ENCODE data around the gene MRPS7. TPM values are rescaled to one million over a fixed set of nuclear protein-coding genes. Genes with fewer than 3 reads are reported as not detected.

MRPS7 gene
- total and polyA plus RNA-seq, 2 donors (not counting 3 experiments of a cell fraction or from before 2014, with no cell fraction given): 79.8 to 82.8 TPM

DNA sequence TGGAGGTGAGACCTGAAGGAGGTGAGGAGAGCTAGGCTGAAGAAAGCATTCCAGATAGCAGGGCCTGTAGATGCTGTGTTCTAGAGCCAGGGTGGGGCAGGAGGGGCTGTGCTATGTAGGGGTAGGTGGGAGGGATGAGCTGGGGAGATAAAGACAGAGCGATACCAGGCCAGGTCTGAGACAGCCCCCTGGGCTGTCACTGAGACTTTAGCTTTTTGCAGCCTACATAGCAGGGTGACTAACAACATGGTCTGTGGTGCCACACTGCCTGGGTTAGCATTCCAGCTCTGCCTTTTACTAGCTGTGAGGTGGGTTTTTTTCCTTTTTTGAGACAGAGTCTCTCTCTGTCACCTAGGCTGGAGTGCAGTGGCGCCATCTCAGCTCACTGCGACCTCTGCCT, 41.9 kb upstream of the MRPS7 start:
- BruUV-seq (replicated peaks): no TSS peak
- Histone ChIP-seq H3K9me3 (replicated peaks; ENCODE audit: control insufficient read depth, insufficient read depth, low read length) (no peaks in the 10 kb centered on the region), H3K27me3 (ENCODE audit: control insufficient read depth in 2 of 2, insufficient read depth in 2 of 2, low read length in 2 of 2) (no peaks in the 10 kb centered on the region), H3K9ac (replicated peaks; ENCODE audit: extremely low read depth, insufficient read depth, low read length) (no peak overlapping the region), H3K9me1 (replicated peaks; ENCODE audit: control insufficient read depth, extremely low read depth, insufficient read depth, low read length) (no peaks in the 10 kb centered on the region), H3K36me3 (ENCODE audit: control insufficient read depth in 2 of 2, extremely low read depth in 1 of 2, insufficient read depth in 2 of 2, low read length in 2 of 2) (peaks cover 12 to 33% of the 10 kb centered on the region in 2 experiments), H4K20me1 (replicated peaks; ENCODE audit: control insufficient read depth, extremely low read depth, insufficient read depth, low read length) (no peaks in the 10 kb centered on the region), H3K4me1 (ENCODE audit: control insufficient read depth, extremely low read depth, insufficient read depth, low read length) (no peaks in the 10 kb centered on the region), H3K4me3 (replicated peaks in 1 of 3; ENCODE audit: insufficient read depth in 1 of 3, low read depth in 1 of 3, low read length in 3 of 3) (no peak overlapping the region), H3K27ac (ENCODE audit: insufficient read depth, low read depth, low read length) (no peak overlapping the region), H3K79me2 (ENCODE audit: control insufficient read depth, insufficient read depth, low read length) (no peaks in the 10 kb centered on the region), H2AFZ (ENCODE audit: low read depth, low read length) (no peak overlapping the region), H3K4me2 (ENCODE audit: insufficient read depth, low read length) (no peak overlapping the region)
- intact Hi-C loops (cut with micrococcal nuclease): no loop called here
- dilution Hi-C loops (cut with MboI; ENCODE audit: extremely low pct_ligation_motif_present, low sequenced_read_pairs): no loop called here
- CTCF ChIA-PET: interaction anchor here (1.4 kb wide), 1 partner anchor 19 kb away, joined by 3 read pairs; no protein-coding TSS in a partner anchor
- TF ChIP-seq FOS (IDR thresholded peaks at IDR 0.05; ENCODE audit: borderline replicate concordance, insufficient read depth, low read length) (no peak), MYC (IDR thresholded peaks at IDR 0.05; ENCODE audit: low read depth, low read length) (no peak), POLR2A (IDR thresholded peaks at IDR 0.05; ENCODE audit: low read depth, low read length) (no peak), JUN (IDR thresholded peaks at IDR 0.05; ENCODE audit: borderline replicate concordance, insufficient read depth, insufficient read length, low read depth) (no peak)
- TF ChIP-seq, protein P1, sequence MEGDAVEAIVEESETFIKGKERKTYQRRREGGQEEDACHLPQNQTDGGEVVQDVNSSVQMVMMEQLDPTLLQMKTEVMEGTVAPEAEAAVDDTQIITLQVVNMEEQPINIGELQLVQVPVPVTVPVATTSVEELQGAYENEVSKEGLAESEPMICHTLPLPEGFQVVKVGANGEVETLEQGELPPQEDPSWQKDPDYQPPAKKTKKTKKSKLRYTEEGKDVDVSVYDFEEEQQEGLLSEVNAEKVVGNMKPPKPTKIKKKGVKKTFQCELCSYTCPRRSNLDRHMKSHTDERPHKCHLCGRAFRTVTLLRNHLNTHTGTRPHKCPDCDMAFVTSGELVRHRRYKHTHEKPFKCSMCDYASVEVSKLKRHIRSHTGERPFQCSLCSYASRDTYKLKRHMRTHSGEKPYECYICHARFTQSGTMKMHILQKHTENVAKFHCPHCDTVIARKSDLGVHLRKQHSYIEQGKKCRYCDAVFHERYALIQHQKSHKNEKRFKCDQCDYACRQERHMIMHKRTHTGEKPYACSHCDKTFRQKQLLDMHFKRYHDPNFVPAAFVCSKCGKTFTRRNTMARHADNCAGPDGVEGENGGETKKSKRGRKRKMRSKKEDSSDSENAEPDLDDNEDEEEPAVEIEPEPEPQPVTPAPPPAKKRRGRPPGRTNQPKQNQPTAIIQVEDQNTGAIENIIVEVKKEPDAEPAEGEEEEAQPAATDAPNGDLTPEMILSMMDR (IDR thresholded peaks at IDR 0.05; ENCODE audit: extremely low read depth in 1 of 2, insufficient read depth in 1 of 2, low read depth in 1 of 2, low read length in 2 of 2): no peak
- DNase-seq (ENCODE audit: low read depth, low spot score) (no peak), FAIRE-seq (no peak)
- POLR2A ChIA-PET: no interaction called here

DNA sequence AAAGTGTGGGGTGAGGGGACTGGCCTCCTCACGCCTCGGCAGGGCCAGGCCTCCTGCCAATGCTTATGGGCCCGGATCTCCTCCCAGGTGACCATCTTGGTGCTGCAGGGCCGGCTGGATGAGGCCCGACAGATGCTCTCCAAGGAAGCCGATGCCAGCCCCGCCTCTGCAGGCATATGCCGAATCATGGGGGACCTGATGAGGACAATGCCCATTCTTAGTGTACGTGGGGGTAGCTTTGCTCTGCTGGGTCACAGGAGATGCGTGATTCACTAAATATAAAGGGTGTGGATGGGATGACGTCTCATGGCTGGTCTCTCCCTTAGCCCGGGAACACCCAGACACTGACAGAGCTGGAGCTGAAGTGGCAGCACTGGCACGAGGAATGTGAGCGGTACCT, 36.7 kb upstream of the MRPS7 start:
- H3K36me3 ChIP-seq (ENCODE audit: control insufficient read depth in 2 of 2, extremely low read depth in 1 of 2, insufficient read depth in 2 of 2, low read length in 2 of 2): peaks cover 8 to 29% of the 10 kb centered on the region in 2 experiments
- H3K9ac ChIP-seq (replicated peaks; ENCODE audit: extremely low read depth, insufficient read depth, low read length): no peak overlapping the region
- CTCF ChIA-PET: interaction anchor here (1.6 kb wide), 1 partner anchor 46 kb away, joined by 6 read pairs; the partner anchor contains the start of gene MIF4GD

More for the DNA sequence above, 36.7 kb upstream of the MRPS7 start:
- Histone ChIP-seq H4K20me1 (replicated peaks; ENCODE audit: control insufficient read depth, extremely low read depth, insufficient read depth, low read length) (no peaks in the 10 kb centered on the region), H3K4me2 (ENCODE audit: insufficient read depth, low read length) (no peak overlapping the region), H3K4me1 (ENCODE audit: control insufficient read depth, extremely low read depth, insufficient read depth, low read length) (no peaks in the 10 kb centered on the region), H3K9me1 (replicated peaks; ENCODE audit: control insufficient read depth, extremely low read depth, insufficient read depth, low read length) (no peaks in the 10 kb centered on the region), H3K27me3 (ENCODE audit: control insufficient read depth in 2 of 2, insufficient read depth in 2 of 2, low read length in 2 of 2) (no peaks in the 10 kb centered on the region), H3K27ac (ENCODE audit: insufficient read depth, low read depth, low read length) (no peak overlapping the region), H3K4me3 (replicated peaks in 1 of 3; ENCODE audit: insufficient read depth in 1 of 3, low read depth in 1 of 3, low read length in 3 of 3) (no peak overlapping the region), H3K79me2 (ENCODE audit: control insufficient read depth, insufficient read depth, low read length) (no peaks in the 10 kb centered on the region), H3K9me3 (replicated peaks; ENCODE audit: control insufficient read depth, insufficient read depth, low read length) (no peaks in the 10 kb centered on the region), H2AFZ (ENCODE audit: low read depth, low read length) (no peak overlapping the region)
- intact Hi-C loops (cut with micrococcal nuclease) (no loop called here), dilution Hi-C loops (cut with MboI; ENCODE audit: extremely low pct_ligation_motif_present, low sequenced_read_pairs) (no loop called here)
- FAIRE-seq: no peak
- DNase-seq (ENCODE audit: low read depth, low spot score): no peak
- no peak for TF ChIP-seq MYC (IDR thresholded peaks at IDR 0.05; ENCODE audit: low read depth, low read length)
- TF ChIP-seq, protein P1 (IDR thresholded peaks at IDR 0.05; ENCODE audit: extremely low read depth in 1 of 2, insufficient read depth in 1 of 2, low read depth in 1 of 2, low read length in 2 of 2): no peak
- no peak for TF ChIP-seq FOS (IDR thresholded peaks at IDR 0.05; ENCODE audit: borderline replicate concordance, insufficient read depth, low read length)
- TF ChIP-seq GATA2 (IDR thresholded peaks at IDR 0.05; ENCODE audit: insufficient read depth, insufficient read length, low read depth, low read length): no peak
- TF ChIP-seq JUN (IDR thresholded peaks at IDR 0.05; ENCODE audit: borderline replicate concordance, insufficient read depth, insufficient read length, low read depth): no peak
- TF ChIP-seq, protein P2, sequence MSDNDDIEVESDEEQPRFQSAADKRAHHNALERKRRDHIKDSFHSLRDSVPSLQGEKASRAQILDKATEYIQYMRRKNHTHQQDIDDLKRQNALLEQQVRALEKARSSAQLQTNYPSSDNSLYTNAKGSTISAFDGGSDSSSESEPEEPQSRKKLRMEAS (IDR thresholded peaks at IDR 0.05; ENCODE audit: insufficient read depth, insufficient read length): no peak
- no peak for TF ChIP-seq EZH2 (IDR thresholded peaks at IDR 0.05; ENCODE audit: borderline replicate concordance, low read depth, low read length, severe bottlenecking)
- no peak for TF ChIP-seq POLR2A (IDR thresholded peaks at IDR 0.05; ENCODE audit: low read depth, low read length)
- no peak for TF ChIP-seq POLR2AphosphoS5 (IDR thresholded peaks at IDR 0.05; ENCODE audit: insufficient read depth, low read depth, low read length)
- no TSS peak for BruUV-seq (replicated peaks)
- POLR2A ChIA-PET: interaction anchor here (0.5 to 0.6 kb wide), 2 partner anchors 14 to 18 kb away, joined by 3 read pairs; no protein-coding TSS in a partner anchor

All from endothelial cell of umbilical vein (primary cell).